Measurements from ENCODE around the gene DERA. TPM values are rescaled to one million over a fixed set of nuclear protein-coding genes. Genes with fewer than 3 reads are reported as not detected.
"Not testable (repeated sequence)": the region's sequence is repeated elsewhere in the genome, so short reads cannot be mapped to it uniquely, and the experiment has no call there.

The DERA gene
- polyA plus RNA-seq, 5 donors: 26.2 to 36.0 (median 30.4) TPM

- DNase-seq: no peak
These were observed 45.5 kb downstream of the DERA start for GRCh38 chr12:15956413-15957185.

GRCh38 chr12:15962760-15963159 is 51.6 kb downstream of the DERA start:
- DNase-seq: no peak

- DNase-seq: no peak
These were observed 52.1 kb downstream of the DERA start for GRCh38 chr12:15963271-15963670.

- DNase-seq: no peak
These were observed 55.3 kb downstream of the DERA start for GRCh38 chr12:15966426-15966825.

- not testable (repeated sequence) for DNase-seq
These were observed 55.9 kb downstream of the DERA start for GRCh38 chr12:15967053-15967452.

GRCh38 chr12:15971211-15971610 is 60.1 kb downstream of the DERA start:
- DNase-seq: no peak

GRCh38 chr12:15972894-15973293 is 61.8 kb downstream of the DERA start:
- no peak for DNase-seq

GRCh38 chr12:15977999-15978951 is 67.1 kb downstream of the DERA start:
- no peak for DNase-seq

- DNase-seq: no peak
These were observed 68.3 kb downstream of the DERA start for GRCh38 chr12:15979096-15980092.

- DNase-seq: peak; percentile 16 to 17
These were observed 70.9 kb downstream of the DERA start for GRCh38 chr12:15982071-15982470.

- peak; percentile 30 to 34 for DNase-seq
These were observed 71.3 kb downstream of the DERA start for GRCh38 chr12:15982471-15982870.

- DNase-seq: no peak
These were observed 71.8 kb downstream of the DERA start for GRCh38 chr12:15982921-15983320.

GRCh38 chr12:15984097-15984800 is 73.1 kb downstream of the DERA start:
- no peak for DNase-seq

GRCh38 chr12:15984963-15985362 is 73.8 kb downstream of the DERA start:
- no peak for DNase-seq

GRCh38 chr12:15987696-15988095 is 76.6 kb downstream of the DERA start:
- no peak for DNase-seq

GRCh38 chr12:15988983-15989755 is 78.0 kb downstream of the DERA start:
- no peak for DNase-seq

- DNase-seq: no peak
These were observed 84.7 kb downstream of the DERA start for GRCh38 chr12:15995801-15996200.

GRCh38 chr12:15996254-15996653 is 85.1 kb downstream of the DERA start:
- DNase-seq: no peak

- no peak for DNase-seq
These were observed 85.8 kb downstream of the DERA start for GRCh38 chr12:15996948-15997347.

- DNase-seq: no peak
These were observed 86.8 kb downstream of the DERA start for GRCh38 chr12:15997910-15998309.
